HG03439 (cell line): ENCODE data around the gene GLYATL3.

Experiments used
- ATAC-seq: cut with Tn5 transposase; IDR thresholded peaks from one replicate; pipeline ENCODE4 v1.9.1; 2021; ENCODE audit warnings: mild to moderate bottlenecking, moderate library complexity; ENCODE audit not compliant: unreplicated experiment

GLYATL3 gene

GRCh38 chr6:49543087-49543858, 43.5 kb downstream of the GLYATL3 start:
- ATAC-seq: no peak

DNA sequence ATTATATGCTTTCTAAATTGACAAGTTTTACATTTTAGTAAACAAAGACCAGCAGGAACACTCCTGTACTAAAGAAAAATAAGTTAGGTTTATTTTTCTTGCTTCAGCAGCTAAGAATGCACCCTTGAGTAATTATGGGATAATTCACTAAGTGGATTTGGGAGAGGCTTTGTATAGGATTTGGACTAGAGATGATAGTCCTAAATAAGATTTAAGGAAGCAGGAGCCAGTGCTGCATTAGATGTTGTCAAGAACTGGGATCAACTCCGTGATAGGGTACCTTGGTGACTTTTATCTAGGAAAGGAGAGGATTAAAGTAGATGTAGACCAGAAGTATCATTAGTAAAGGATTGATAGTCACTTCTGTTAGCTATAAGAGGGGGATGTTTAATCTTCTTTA, 46.6 kb downstream of the GLYATL3 start:
- no peak for ATAC-seq

GRCh38 chr6:49548613-49549304, 49.0 kb downstream of the GLYATL3 start:
- no peak for ATAC-seq

- no peak for ATAC-seq
Observed at GRCh38 chr6:49549691-49550491, 50.2 kb downstream of the GLYATL3 start.

DNA sequence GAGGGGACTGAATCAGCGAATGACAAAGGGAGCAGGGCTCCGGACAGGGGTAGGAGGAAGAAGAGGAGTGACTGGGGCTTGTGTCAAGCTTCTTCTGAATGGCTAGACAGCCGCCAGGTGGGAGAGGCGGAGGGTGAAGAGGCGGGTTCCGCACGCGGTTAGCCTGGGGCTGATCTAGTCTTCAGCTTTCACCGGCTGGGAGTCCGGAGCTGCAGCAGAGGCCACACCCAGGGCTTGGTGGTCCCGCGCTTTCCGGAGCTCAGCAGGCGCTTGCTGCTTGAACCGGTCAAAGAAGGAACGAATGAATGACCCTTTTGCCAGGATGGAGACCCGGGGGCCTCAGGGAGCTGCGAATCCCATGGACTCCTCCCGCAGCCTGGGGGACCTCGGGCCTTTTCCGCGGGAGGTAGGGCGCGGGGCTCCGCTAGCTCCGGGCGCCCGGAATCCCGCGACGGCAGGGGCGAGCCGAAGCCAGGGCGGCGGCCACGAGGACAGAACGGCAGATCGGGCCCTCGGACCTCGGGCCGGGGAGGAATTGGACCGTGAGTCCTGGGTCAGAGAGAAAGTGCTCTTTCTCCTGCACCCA, 50.9 kb downstream of the GLYATL3 start, which contains the start of gene C6orf141:
C6orf141 (plus strand) TSS at position 177 of the 586 bp plus-strand sequence; CDS start at position 302, 125 bp downstream.
- peak; percentile 47 for ATAC-seq

DNA sequence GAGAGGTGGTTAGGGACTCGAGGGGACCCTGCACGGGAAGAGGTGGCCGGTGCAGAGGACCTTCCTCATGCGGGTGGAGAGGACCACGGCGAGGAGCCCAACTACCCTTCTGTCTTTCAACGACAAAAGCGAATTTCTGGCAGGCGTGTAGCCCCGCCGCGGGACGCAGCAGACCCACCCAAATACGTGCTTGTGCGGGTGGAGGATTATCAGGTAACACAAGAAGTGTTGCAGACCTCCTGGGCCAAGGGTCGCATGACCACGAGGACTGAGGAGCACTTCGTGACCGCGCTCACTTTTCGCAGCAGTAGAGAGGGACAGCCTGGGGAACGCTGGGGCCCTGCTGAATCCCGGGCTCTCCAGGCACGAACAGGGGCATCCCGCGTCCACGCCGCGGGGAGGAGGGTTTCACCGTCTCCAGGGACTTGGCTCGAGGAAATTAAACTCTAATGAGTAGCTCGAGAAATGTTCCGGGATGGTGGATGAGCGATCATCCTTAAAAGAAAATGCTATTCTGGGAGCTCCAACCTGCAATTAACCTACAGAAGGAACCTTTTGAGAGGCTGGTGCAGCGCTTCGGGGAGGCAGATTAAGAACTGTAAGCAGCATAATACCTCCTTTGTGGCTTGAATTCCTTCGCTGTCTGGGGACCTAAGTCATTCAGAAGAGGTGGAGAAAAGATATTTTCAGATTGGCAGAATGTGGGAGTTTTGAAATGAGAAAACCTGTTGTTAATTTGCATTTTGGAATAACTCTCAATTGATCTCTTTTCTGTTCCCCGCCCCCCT, 51.5 kb downstream of the GLYATL3 start:
- peak; percentile 45 for ATAC-seq

- ATAC-seq: peak; percentile 49
Observed at GRCh38 chr6:49551866-49552129, 52.1 kb downstream of the GLYATL3 start.

GRCh38 chr6:49552596-49552995, 52.9 kb downstream of the GLYATL3 start:
- ATAC-seq: no peak

- ATAC-seq: no peak
Observed at GRCh38 chr6:49553384-49553783, 53.7 kb downstream of the GLYATL3 start.

GRCh38 chr6:49555951-49556350, 56.2 kb downstream of the GLYATL3 start:
- ATAC-seq: no peak

DNA sequence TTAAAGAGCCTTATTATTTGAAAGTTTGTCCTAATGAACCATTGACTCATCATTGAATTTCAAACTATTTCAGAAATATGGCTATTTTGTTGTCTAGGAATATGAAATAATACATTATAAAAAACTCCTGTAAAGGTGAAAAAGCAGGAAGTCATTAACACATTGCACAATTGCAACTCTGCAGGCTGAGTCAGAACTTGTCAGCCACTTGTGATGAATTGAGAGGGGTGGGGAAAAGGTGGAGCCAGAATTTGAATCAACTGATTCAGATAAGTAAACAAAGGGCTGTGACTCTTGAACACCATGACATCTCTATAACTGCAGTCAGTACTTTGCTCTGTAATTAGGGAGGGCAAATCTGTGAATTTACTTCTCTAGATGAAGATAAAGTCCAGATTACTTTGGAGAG, 56.7 kb downstream of the GLYATL3 start:
- no peak for ATAC-seq

DNA sequence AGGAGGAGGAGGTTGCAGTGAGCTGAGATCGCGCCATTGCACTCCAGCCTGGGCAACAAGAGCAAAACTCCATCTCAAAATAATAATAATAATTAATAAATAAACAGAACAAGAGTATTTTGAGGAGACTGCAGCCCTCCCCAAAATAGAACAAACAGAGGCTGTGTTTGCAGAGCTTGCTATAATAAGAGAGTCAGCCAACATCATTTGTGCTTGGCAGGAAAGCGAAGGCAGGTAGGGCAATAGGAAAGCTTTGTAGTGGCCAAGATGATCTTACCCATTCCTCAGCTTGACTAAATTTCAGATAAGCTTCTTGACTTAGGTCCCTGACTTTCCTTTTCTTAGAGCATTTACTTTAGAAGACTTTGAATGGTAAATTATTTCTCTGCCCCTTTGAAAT, 57.5 kb downstream of the GLYATL3 start:
- ATAC-seq: no peak

DNA sequence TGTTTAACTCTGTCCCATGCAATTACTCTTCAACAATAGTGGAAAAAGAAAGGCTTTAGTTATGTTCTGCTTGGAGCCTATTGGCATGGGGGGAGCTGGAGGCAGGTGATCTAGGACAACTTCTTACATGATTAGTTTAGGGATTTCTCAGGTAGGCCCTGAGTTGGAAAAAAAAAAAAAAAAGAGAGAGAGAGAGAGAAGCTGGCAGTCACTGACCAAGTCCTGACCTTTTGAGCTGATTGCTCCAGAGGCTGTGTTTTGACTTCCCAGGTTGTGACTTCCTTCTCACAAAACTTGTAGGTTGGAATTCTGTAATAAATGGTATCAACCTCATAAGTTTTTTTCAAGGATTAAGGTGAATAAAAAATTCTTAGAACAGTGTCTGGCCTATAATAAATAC, 58.5 kb downstream of the GLYATL3 start:
- ATAC-seq: no peak

GRCh38 chr6:49563006-49563886, 63.5 kb downstream of the GLYATL3 start:
- ATAC-seq: no peak

DNA sequence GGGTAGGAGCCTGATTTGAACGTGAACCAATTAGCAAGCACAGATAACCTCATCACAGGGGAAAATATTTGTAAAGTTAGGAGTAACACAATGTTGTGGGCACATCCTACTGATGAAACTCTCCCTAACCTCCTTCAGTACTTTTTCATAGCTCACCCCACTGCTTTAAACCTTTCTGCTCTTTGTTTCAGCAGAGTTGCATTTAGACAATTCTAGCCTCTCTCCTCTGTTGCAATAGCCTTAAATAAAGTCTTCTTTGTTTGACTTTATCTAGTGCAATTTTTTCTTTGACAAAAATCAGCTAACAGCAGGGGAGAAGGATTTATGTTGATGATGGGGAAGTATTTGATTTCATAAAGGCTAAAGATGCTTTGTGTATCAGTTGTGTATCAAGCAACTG, 64.8 kb downstream of the GLYATL3 start:
- no peak for ATAC-seq

DNA sequence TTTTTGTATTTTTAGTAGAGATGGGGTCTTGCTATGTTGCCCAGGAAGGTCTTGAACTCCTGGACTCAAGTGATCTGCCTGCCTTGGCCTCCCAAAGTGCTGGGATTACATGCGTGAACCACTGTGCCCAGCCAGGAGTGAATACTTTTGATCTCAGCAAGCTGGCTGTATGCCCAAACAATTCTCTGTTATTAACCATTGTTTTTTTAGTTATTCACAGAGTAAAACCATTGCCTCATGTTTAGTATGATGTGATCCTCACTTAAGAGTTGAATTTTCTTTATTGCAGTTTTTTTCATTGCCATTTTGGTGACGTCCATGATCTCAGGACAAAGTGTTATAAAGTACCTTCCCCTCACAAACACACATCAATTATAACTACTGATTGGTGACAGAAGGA, 65.5 kb downstream of the GLYATL3 start:
- no peak for ATAC-seq

DNA sequence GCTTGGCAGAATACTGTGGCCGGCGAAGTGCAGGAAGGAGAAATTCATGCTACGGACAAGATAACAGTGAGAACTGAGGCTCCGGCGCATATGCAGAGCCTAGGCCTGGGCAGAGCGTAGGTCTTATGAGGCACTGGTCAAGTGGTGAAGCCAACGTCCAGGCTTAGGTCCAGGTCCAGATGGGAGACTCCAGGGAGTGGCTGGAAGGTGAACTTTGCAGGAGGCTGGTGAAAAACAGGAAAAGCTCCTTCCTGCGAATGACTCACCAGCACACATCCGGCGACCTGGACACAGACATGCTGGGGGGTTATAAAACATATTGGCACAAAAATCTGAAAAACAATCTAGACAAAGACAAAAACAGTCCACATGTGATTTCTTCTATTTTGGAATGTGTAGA, 66.1 kb downstream of the GLYATL3 start:
- ATAC-seq: no peak

- no peak for ATAC-seq
Observed at GRCh38 chr6:49570474-49571079, 70.9 kb downstream of the GLYATL3 start.

- ATAC-seq: no peak
Observed at GRCh38 chr6:49576618-49577017, 76.9 kb downstream of the GLYATL3 start.
